GM23338 (cell line): Measurements from ENCODE around the gene SC5D. TPM values are rescaled to one million over a fixed set of nuclear protein-coding genes. Genes with fewer than 3 reads are reported as not detected.

Source experiments
- ATAC-seq: fragments of 200-7000 bp; cut with Tn5 transposase; 3 replicates; pipeline ENCODE4 v1.9.1; 2020
- DNase-seq: peaks from one replicate; pipeline ENCODE4 v3.0.0-alpha.2; 2015; ENCODE audit warnings: low spot score
- H2AFZ ChIP-seq: fragments of 200-600 bp; sonication (generic); 2 replicates; pipeline ENCODE4 v1.8.0; 2016; ENCODE audit warnings: antibody characterized with exemption, mild to moderate bottlenecking, moderate library complexity
- H3F3A ChIP-seq: fragments of 200-600 bp; sonication (generic); replicated peaks from 2 replicates; pipeline ENCODE4 v1.8.0; 2017; ENCODE audit warnings: antibody characterized with exemption, mixed run types, low read depth
- H3K27ac ChIP-seq: fragments of 200-600 bp; sonication (generic); 2 replicates; pipeline ENCODE4 v1.6.1; 2016; ENCODE audit warnings: low read depth
- H3K27me3 ChIP-seq: fragments of 200-600 bp; sonication (generic); 2 replicates; pipeline ENCODE4 v1.8.0; 2016; ENCODE audit warnings: mild to moderate bottlenecking, mixed run types, moderate library complexity; ENCODE audit not compliant: insufficient read depth
- H3K36me3 ChIP-seq: fragments of 200-600 bp; sonication (generic); 2 replicates; pipeline ENCODE4 v1.8.0; 2016; ENCODE audit warnings: mild to moderate bottlenecking; ENCODE audit not compliant: insufficient read depth
- H3K4me1 ChIP-seq: fragments of 200-600 bp; sonication (generic); 2 replicates; pipeline ENCODE4 v1.8.0; 2016; ENCODE audit warnings: mild to moderate bottlenecking, moderate library complexity; ENCODE audit not compliant: insufficient read depth
- H3K4me2 ChIP-seq: fragments of 200-600 bp; sonication (generic); 2 replicates; pipeline ENCODE4 v1.7.1; 2017; ENCODE audit warnings: mixed run types
- H3K4me3 ChIP-seq: fragments of 200-600 bp; sonication (generic); 2 replicates; pipeline ENCODE4 v1.6.1; 2016; ENCODE audit warnings: mixed run types
- H3K79me2 ChIP-seq: fragments of 200-600 bp; sonication (generic); replicated peaks from 2 replicates; pipeline ENCODE4 v1.8.0; 2017; ENCODE audit warnings: mild to moderate bottlenecking; ENCODE audit not compliant: insufficient read depth
- H3K9me2 ChIP-seq: fragments of 200-600 bp; sonication (generic); 2 replicates; pipeline ENCODE4 v1.8.0; 2017; ENCODE audit not compliant: insufficient read depth
- H4K20me1 ChIP-seq: fragments of 200-600 bp; sonication (generic); replicated peaks from 2 replicates; pipeline ENCODE4 v1.8.0; 2017; ENCODE audit warnings: mild to moderate bottlenecking; ENCODE audit not compliant: insufficient read depth
- H3K27ac Mint-ChIP-seq: 2 replicates; pipeline ENCODE4 v1.8.0; 2020; ENCODE audit warnings: inconsistent platforms, mild to moderate bottlenecking, moderate library complexity, mixed read lengths
- H3K27me3 Mint-ChIP-seq: 3 replicates; pipeline ENCODE4 v1.8.0; 2022; ENCODE audit warnings: low read depth, mild to moderate bottlenecking, moderate library complexity, mixed read lengths, inconsistent platforms; ENCODE audit not compliant: insufficient read depth, poor library complexity
- H3K36me3 Mint-ChIP-seq: 3 replicates; pipeline ENCODE4 v1.8.0; 2021; ENCODE audit warnings: low read depth, mild to moderate bottlenecking, inconsistent platforms, moderate library complexity, mixed read lengths
- H3K4me1 Mint-ChIP-seq: 3 replicates; pipeline ENCODE4 v1.8.0; 2020; ENCODE audit warnings: mild to moderate bottlenecking, inconsistent platforms, mixed read lengths
- H3K4me3 Mint-ChIP-seq: 3 replicates; pipeline ENCODE4 v1.8.0; 2021; ENCODE audit warnings: moderate library complexity, mild to moderate bottlenecking, inconsistent platforms, mixed read lengths
- H3K9me3 Mint-ChIP-seq: 3 replicates; pipeline ENCODE4 v1.8.0; 2020; ENCODE audit warnings: moderate library complexity, mild to moderate bottlenecking, inconsistent platforms, mixed read lengths
- EZH2phosphoT487 ChIP-seq: fragments of 200-600 bp; sonication (generic); IDR thresholded peaks from one replicate; pipeline ENCODE4 v1.8.1; 2018; ENCODE audit warnings: antibody characterized with exemption; ENCODE audit not compliant: unreplicated experiment
- NANOG ChIP-seq: IDR thresholded peaks from 2 replicates; pipeline ENCODE4 v1.6.1; 2016; ENCODE audit warnings: antibody characterized with exemption, borderline replicate concordance
- POLR2AphosphoS5 ChIP-seq: IDR thresholded peaks from 2 replicates; pipeline ENCODE4 v1.6.1; 2016; ENCODE audit warnings: antibody characterized with exemption, low read depth
- STAT1 ChIP-seq: IDR thresholded peaks from one replicate; pipeline ENCODE4 v1.6.1; 2016; ENCODE audit warnings: antibody characterized with exemption; ENCODE audit not compliant: unreplicated experiment
- ZNF114 ChIP-seq: fragments of 250-450 bp; sonication (Bioruptor Pico); IDR thresholded peaks from 2 replicates; pipeline ENCODE4 v1.5.0; 2020; ENCODE audit warnings: mild to moderate bottlenecking, moderate library complexity
- polyA plus RNA-seq: library from polyadenylated mRNA; unstranded; fragments of >200 nt; fragmentation: Nextera tagmentation; extraction: Ambion mirVana; gene quantifications from 2 replicates; pipeline ENCODE4 v1.2.1, GENCODE V29; 2016
- total RNA-seq: library from RNA; depleted of rRNA; stranded (reverse); fragments of >200 nt; shearing (Covaris generic); gene quantifications from 2 replicates; pipeline ENCODE4 v1.2.3, GENCODE V29; 2014
- TF ChIP-seq, protein P1 (sequence below), 2 experiments: fragments of 200-600 bp in 1 of 2; sonication (generic) in 1 of 2; conservative IDR thresholded peaks; 2 replicates each; pipeline versions ENCODE4 v1.5.1 to v1.6.1; 2016 to 2017; ENCODE audit warnings: antibody characterized with exemption in 2 of 2, low read depth in 2 of 2, mild to moderate bottlenecking in 2 of 2, moderate library complexity in 1 of 2
- TF ChIP-seq, protein P2 (sequence below): IDR thresholded peaks from 2 replicates; pipeline ENCODE4 v1.6.1; 2016; ENCODE audit warnings: antibody characterized with exemption
- TF ChIP-seq, protein P3 (sequence below): fragments of 250-450 bp; sonication (Bioruptor Pico); IDR thresholded peaks from 2 replicates; pipeline ENCODE4 v1.5.0; 2020; ENCODE audit warnings: mild to moderate bottlenecking, moderate library complexity

Gene SC5D
- total and polyA plus RNA-seq, 2 experiments from 2014 or later = 79.0 to 138 TPM

DNA sequence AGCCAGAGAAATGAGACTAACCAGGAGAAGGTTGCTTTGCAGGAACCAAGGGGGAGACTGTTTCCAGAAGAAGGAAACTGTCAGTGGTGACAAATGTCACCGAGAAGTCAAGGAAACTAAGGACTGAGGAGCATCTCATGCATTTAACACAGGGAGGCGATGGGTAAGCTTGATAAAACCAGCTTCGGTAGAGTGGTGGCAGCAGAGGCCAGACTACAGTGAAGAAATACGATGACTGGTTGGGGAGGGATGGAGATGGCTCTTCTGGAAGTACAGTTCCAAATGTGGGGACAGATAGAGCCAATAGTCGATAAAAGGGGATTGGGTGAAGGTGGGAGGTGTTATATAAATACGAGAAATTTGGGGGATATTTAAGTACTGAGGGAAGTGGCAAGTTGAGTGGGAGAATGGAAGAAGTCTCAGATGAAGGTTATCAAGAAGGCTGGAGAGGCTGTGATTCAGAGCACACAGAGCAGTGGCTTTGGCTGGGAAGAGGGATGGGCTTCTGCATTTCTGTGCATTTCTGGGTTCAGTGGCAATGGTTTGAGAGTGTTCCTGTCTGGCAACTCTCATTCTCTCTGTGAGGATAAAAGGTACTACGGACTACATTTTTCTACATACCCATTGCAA, 29.2 kb downstream of the SC5D start:
- Histone ChIP-seq H3K79me2 (no peaks in the 10 kb centered on the region), H3K36me3 (no peaks in the 10 kb centered on the region), H3K4me3 (no peak overlapping the region), H3F3A (no peaks in the 10 kb centered on the region), H4K20me1 (no peaks in the 10 kb centered on the region), H3K27ac (no peak overlapping the region), H3K27me3 (no peaks in the 10 kb centered on the region), H2AFZ (no peak overlapping the region), H3K9me2 (no peaks in the 10 kb centered on the region), H3K4me2 (no peak overlapping the region), H3K4me1 (peaks cover 17% of the 10 kb centered on the region)
- no peaks in the 10 kb centered on the region for H3K27me3 Mint-ChIP-seq
- H3K4me1 Mint-ChIP-seq = peaks cover 20% of the 10 kb centered on the region; the same call in 2 of the 3 replicates
- no peak overlapping the region for H3K27ac Mint-ChIP-seq
- H3K4me3 Mint-ChIP-seq = no peak overlapping the region
- TF ChIP-seq NANOG = no peak
- no peak for TF ChIP-seq ZNF114 (CRISPR knock-in tag)
- TF ChIP-seq POLR2AphosphoS5 = no peak
- no peak for TF ChIP-seq EZH2phosphoT487
- no peak for TF ChIP-seq STAT1
- TF ChIP-seq, protein P1, sequence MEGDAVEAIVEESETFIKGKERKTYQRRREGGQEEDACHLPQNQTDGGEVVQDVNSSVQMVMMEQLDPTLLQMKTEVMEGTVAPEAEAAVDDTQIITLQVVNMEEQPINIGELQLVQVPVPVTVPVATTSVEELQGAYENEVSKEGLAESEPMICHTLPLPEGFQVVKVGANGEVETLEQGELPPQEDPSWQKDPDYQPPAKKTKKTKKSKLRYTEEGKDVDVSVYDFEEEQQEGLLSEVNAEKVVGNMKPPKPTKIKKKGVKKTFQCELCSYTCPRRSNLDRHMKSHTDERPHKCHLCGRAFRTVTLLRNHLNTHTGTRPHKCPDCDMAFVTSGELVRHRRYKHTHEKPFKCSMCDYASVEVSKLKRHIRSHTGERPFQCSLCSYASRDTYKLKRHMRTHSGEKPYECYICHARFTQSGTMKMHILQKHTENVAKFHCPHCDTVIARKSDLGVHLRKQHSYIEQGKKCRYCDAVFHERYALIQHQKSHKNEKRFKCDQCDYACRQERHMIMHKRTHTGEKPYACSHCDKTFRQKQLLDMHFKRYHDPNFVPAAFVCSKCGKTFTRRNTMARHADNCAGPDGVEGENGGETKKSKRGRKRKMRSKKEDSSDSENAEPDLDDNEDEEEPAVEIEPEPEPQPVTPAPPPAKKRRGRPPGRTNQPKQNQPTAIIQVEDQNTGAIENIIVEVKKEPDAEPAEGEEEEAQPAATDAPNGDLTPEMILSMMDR (conservative IDR thresholded peaks at IDR 0.05; ENCODE audit: low read depth in 2 of 2) = peak; percentile 70 to 96
- TF ChIP-seq, protein P2, sequence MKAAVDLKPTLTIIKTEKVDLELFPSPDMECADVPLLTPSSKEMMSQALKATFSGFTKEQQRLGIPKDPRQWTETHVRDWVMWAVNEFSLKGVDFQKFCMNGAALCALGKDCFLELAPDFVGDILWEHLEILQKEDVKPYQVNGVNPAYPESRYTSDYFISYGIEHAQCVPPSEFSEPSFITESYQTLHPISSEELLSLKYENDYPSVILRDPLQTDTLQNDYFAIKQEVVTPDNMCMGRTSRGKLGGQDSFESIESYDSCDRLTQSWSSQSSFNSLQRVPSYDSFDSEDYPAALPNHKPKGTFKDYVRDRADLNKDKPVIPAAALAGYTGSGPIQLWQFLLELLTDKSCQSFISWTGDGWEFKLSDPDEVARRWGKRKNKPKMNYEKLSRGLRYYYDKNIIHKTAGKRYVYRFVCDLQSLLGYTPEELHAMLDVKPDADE = no peak
- TF ChIP-seq, protein P3, sequence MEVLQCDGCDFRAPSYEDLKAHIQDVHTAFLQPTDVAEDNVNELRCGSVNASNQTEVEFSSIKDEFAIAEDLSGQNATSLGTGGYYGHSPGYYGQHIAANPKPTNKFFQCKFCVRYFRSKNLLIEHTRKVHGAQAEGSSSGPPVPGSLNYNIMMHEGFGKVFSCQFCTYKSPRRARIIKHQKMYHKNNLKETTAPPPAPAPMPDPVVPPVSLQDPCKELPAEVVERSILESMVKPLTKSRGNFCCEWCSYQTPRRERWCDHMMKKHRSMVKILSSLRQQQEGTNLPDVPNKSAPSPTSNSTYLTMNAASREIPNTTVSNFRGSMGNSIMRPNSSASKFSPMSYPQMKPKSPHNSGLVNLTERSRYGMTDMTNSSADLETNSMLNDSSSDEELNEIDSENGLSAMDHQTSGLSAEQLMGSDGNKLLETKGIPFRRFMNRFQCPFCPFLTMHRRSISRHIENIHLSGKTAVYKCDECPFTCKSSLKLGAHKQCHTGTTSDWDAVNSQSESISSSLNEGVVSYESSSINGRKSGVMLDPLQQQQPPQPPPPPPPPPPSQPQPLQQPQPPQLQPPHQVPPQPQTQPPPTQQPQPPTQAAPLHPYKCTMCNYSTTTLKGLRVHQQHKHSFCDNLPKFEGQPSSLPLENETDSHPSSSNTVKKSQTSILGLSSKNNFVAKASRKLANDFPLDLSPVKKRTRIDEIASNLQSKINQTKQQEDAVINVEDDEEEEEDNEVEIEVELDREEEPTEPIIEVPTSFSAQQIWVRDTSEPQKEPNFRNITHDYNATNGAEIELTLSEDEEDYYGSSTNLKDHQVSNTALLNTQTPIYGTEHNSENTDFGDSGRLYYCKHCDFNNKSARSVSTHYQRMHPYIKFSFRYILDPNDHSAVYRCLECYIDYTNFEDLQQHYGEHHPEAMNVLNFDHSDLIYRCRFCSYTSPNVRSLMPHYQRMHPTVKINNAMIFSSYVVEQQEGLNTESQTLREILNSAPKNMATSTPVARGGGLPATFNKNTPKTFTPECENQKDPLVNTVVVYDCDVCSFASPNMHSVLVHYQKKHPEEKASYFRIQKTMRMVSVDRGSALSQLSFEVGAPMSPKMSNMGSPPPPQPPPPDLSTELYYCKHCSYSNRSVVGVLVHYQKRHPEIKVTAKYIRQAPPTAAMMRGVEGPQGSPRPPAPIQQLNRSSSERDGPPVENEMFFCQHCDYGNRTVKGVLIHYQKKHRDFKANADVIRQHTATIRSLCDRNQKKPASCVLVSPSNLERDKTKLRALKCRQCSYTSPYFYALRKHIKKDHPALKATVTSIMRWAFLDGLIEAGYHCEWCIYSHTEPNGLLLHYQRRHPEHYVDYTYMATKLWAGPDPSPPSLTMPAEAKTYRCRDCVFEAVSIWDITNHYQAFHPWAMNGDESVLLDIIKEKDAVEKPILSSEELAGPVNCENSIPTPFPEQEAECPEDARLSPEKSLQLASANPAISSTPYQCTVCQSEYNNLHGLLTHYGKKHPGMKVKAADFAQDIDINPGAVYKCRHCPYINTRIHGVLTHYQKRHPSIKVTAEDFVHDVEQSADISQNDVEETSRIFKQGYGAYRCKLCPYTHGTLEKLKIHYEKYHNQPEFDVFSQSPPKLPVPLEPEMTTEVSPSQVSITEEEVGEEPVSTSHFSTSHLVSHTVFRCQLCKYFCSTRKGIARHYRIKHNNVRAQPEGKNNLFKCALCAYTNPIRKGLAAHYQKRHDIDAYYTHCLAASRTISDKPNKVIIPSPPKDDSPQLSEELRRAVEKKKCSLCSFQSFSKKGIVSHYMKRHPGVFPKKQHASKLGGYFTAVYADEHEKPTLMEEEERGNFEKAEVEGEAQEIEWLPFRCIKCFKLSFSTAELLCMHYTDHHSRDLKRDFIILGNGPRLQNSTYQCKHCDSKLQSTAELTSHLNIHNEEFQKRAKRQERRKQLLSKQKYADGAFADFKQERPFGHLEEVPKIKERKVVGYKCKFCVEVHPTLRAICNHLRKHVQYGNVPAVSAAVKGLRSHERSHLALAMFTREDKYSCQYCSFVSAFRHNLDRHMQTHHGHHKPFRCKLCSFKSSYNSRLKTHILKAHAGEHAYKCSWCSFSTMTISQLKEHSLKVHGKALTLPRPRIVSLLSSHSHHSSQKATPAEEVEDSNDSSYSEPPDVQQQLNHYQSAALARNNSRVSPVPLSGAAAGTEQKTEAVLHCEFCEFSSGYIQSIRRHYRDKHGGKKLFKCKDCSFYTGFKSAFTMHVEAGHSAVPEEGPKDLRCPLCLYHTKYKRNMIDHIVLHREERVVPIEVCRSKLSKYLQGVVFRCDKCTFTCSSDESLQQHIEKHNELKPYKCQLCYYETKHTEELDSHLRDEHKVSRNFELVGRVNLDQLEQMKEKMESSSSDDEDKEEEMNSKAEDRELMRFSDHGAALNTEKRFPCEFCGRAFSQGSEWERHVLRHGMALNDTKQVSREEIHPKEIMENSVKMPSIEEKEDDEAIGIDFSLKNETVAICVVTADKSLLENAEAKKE = no peak
- peak; percentile 94 for ATAC-seq
- DNase-seq = peak; percentile 79
- H3K9me3 Mint-ChIP-seq = no peaks in the 10 kb centered on the region
- H3K36me3 Mint-ChIP-seq = no peaks in the 10 kb centered on the region
